Eye (tissue), 1 donor: Measurements from ENCODE around the gene GAPDHS.

Experiments
- DNase-seq: peaks from one replicate; pipeline ENCODE4 v3.0.0-alpha.2; 2015

The GAPDHS gene

GRCh38 chr19:35558400-35559280 is 25.4 kb downstream of the GAPDHS start:
- DNase-seq = no peak

- DNase-seq = no peak
Observed at GRCh38 chr19:35559281-35559659, 26.0 kb downstream of the GAPDHS start.

GRCh38 chr19:35559781-35560180 is 26.5 kb downstream of the GAPDHS start:
- no peak for DNase-seq

- no peak for DNase-seq
Observed at GRCh38 chr19:35560271-35560670, 27.0 kb downstream of the GAPDHS start.

GRCh38 chr19:35560677-35561076 is 27.4 kb downstream of the GAPDHS start:
- DNase-seq = no peak

- no peak for DNase-seq
Observed at GRCh38 chr19:35561436-35561835, 28.2 kb downstream of the GAPDHS start.

- no peak for DNase-seq
Observed at GRCh38 chr19:35562336-35562735, 29.1 kb downstream of the GAPDHS start.

- no peak for DNase-seq
Observed at GRCh38 chr19:35562776-35563175, 29.5 kb downstream of the GAPDHS start.

GRCh38 chr19:35563207-35563829 is 30.1 kb downstream of the GAPDHS start, which contains the start of gene ATP4A:
ATP4A (minus strand) TSS chr19:35563658; CDS start chr19:35563629, 29 bp downstream.
- DNase-seq = no peak

GRCh38 chr19:35565016-35565856 is 32.0 kb downstream of the GAPDHS start:
- no peak for DNase-seq

GRCh38 chr19:35566738-35567137 is 33.5 kb downstream of the GAPDHS start:
- no peak for DNase-seq

- DNase-seq = no peak
Observed at GRCh38 chr19:35569281-35569781, 36.1 kb downstream of the GAPDHS start.

- DNase-seq = no peak
Observed at GRCh38 chr19:35571406-35571965, 38.2 kb downstream of the GAPDHS start.

- DNase-seq = no peak
Observed at GRCh38 chr19:35577918-35578317, 44.7 kb downstream of the GAPDHS start.

- no peak for DNase-seq
Observed at GRCh38 chr19:35578707-35579106, 45.5 kb downstream of the GAPDHS start.

- DNase-seq = no peak
Observed at GRCh38 chr19:35582760-35583159, 49.5 kb downstream of the GAPDHS start.

GRCh38 chr19:35585848-35586247 is 52.6 kb downstream of the GAPDHS start, which contains the start of gene PMIS2:
PMIS2 (plus strand) TSS chr19:35586173; CDS start chr19:35586260, 87 bp downstream.
- DNase-seq = peak; percentile 14

- peak; percentile 70 for DNase-seq
Observed at GRCh38 chr19:35587321-35587720, 54.1 kb downstream of the GAPDHS start.

- DNase-seq = no peak
Observed at GRCh38 chr19:35590875-35591274, 57.6 kb downstream of the GAPDHS start.

GRCh38 chr19:35592226-35592625 is 59.0 kb downstream of the GAPDHS start:
- DNase-seq = peak; percentile 67
